ENCODE results near the gene ARHGAP26.

Gene ARHGAP26

GRCh38 chr5:143190260-143190810, 420.2 kb downstream of the ARHGAP26 start:
- H3K4me3 ChIP-seq (ENCODE audit: low read depth in 1 of 2, low read length in 2 of 2): no peak overlapping the region
- H3K27me3 ChIP-seq (ENCODE audit: control insufficient read depth in 1 of 2, insufficient read depth in 2 of 2, low read length in 2 of 2): no peaks in the 10 kb centered on the region
- H3K9me3 ChIP-seq (ENCODE audit: control insufficient read depth in 1 of 2, low read length in 2 of 2): peaks cover 0 to 8% of the 10 kb centered on the region in 2 donors
- H3K36me3 ChIP-seq (ENCODE audit: control insufficient read depth in 1 of 2, insufficient read depth in 2 of 2, low read length in 2 of 2): peaks cover 0 to 3% of the 10 kb centered on the region in 2 donors
- no peaks in the 10 kb centered on the region for H3K4me1 ChIP-seq (ENCODE audit: control insufficient read depth in 1 of 2, insufficient read depth in 2 of 2, low read length in 2 of 2)
- no peak overlapping the region for H3K27ac ChIP-seq (ENCODE audit: low read depth, low read length)
- no peak overlapping the region for H3K9ac ChIP-seq (ENCODE audit: low read depth in 1 of 2, low read length in 2 of 2)

GRCh38 chr5:143191720-143192119, 421.5 kb downstream of the ARHGAP26 start:
- Histone ChIP-seq H3K4me3 (ENCODE audit: low read depth in 1 of 2, low read length in 2 of 2) (no peak overlapping the region), H3K9me3 (ENCODE audit: control insufficient read depth in 1 of 2, low read length in 2 of 2) (peaks cover 0 to 8% of the 10 kb centered on the region in 2 donors), H3K4me1 (ENCODE audit: control insufficient read depth in 1 of 2, insufficient read depth in 2 of 2, low read length in 2 of 2) (no peaks in the 10 kb centered on the region), H3K27ac (ENCODE audit: low read depth, low read length) (no peak overlapping the region), H3K27me3 (ENCODE audit: control insufficient read depth in 1 of 2, insufficient read depth in 2 of 2, low read length in 2 of 2) (no peaks in the 10 kb centered on the region), H3K9ac (ENCODE audit: low read depth in 1 of 2, low read length in 2 of 2) (no peak overlapping the region), H3K36me3 (ENCODE audit: control insufficient read depth in 1 of 2, insufficient read depth in 2 of 2, low read length in 2 of 2) (peaks cover 0 to 3% of the 10 kb centered on the region in 2 donors)

- H3K4me3 ChIP-seq (ENCODE audit: low read depth in 1 of 2, low read length in 2 of 2): no peak overlapping the region
- peaks cover 2 to 8% of the 10 kb centered on the region in 2 donors for H3K9me3 ChIP-seq (ENCODE audit: control insufficient read depth in 1 of 2, low read length in 2 of 2)
- H3K9ac ChIP-seq (ENCODE audit: low read depth in 1 of 2, low read length in 2 of 2): no peak overlapping the region
- H3K27ac ChIP-seq (ENCODE audit: low read depth, low read length): no peak overlapping the region
- no peaks in the 10 kb centered on the region for H3K27me3 ChIP-seq (ENCODE audit: control insufficient read depth in 1 of 2, insufficient read depth in 2 of 2, low read length in 2 of 2)
- peaks cover 0 to 3% of the 10 kb centered on the region in 2 donors for H3K36me3 ChIP-seq (ENCODE audit: control insufficient read depth in 1 of 2, insufficient read depth in 2 of 2, low read length in 2 of 2)
- no peaks in the 10 kb centered on the region for H3K4me1 ChIP-seq (ENCODE audit: control insufficient read depth in 1 of 2, insufficient read depth in 2 of 2, low read length in 2 of 2)
Measured at GRCh38 chr5:143192191-143192900, 422.2 kb downstream of the ARHGAP26 start.

GRCh38 chr5:143194206-143194605, 424.0 kb downstream of the ARHGAP26 start:
- H3K9ac ChIP-seq (ENCODE audit: low read depth in 1 of 2, low read length in 2 of 2): no peak overlapping the region
- H3K36me3 ChIP-seq (ENCODE audit: control insufficient read depth in 1 of 2, insufficient read depth in 2 of 2, low read length in 2 of 2): peaks cover 0 to 3% of the 10 kb centered on the region in 2 donors
- peaks cover 4 to 8% of the 10 kb centered on the region in 2 donors for H3K9me3 ChIP-seq (ENCODE audit: control insufficient read depth in 1 of 2, low read length in 2 of 2)
- H3K27me3 ChIP-seq (ENCODE audit: control insufficient read depth in 1 of 2, insufficient read depth in 2 of 2, low read length in 2 of 2): no peaks in the 10 kb centered on the region
- no peaks in the 10 kb centered on the region for H3K4me1 ChIP-seq (ENCODE audit: control insufficient read depth in 1 of 2, insufficient read depth in 2 of 2, low read length in 2 of 2)
- H3K4me3 ChIP-seq (ENCODE audit: low read depth in 1 of 2, low read length in 2 of 2): no peak overlapping the region
- H3K27ac ChIP-seq (ENCODE audit: low read depth, low read length): no peak overlapping the region

DNA sequence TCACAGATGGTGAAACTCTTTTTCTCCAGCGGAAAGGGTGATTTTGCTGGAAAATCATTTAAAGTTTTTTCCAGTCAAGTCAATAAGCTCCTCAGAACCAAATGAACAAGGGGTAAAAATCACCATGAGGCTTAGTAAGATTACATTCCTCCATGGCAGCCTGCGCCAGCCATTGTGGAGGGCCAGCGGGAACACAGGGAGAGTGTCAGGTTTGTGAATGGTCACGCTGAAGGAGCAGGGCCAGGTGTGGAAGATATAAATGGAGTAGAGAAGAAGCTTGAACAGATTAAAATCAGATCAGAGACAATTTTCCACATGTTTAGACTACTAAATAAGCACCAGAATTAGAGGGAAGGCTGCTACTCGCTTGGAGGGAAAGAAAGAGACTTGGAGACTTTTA, 424.5 kb downstream of the ARHGAP26 start:
- peaks cover 4 to 8% of the 10 kb centered on the region in 2 donors for H3K9me3 ChIP-seq (ENCODE audit: control insufficient read depth in 1 of 2, low read length in 2 of 2)
- H3K4me1 ChIP-seq (ENCODE audit: control insufficient read depth in 1 of 2, insufficient read depth in 2 of 2, low read length in 2 of 2): no peaks in the 10 kb centered on the region
- no peak overlapping the region for H3K27ac ChIP-seq (ENCODE audit: low read depth, low read length)
- no peak overlapping the region for H3K4me3 ChIP-seq (ENCODE audit: low read depth in 1 of 2, low read length in 2 of 2)
- no peaks in the 10 kb centered on the region for H3K27me3 ChIP-seq (ENCODE audit: control insufficient read depth in 1 of 2, insufficient read depth in 2 of 2, low read length in 2 of 2)
- H3K9ac ChIP-seq (ENCODE audit: low read depth in 1 of 2, low read length in 2 of 2): no peak overlapping the region
- H3K36me3 ChIP-seq (ENCODE audit: control insufficient read depth in 1 of 2, insufficient read depth in 2 of 2, low read length in 2 of 2): peaks cover 0 to 3% of the 10 kb centered on the region in 2 donors

DNA sequence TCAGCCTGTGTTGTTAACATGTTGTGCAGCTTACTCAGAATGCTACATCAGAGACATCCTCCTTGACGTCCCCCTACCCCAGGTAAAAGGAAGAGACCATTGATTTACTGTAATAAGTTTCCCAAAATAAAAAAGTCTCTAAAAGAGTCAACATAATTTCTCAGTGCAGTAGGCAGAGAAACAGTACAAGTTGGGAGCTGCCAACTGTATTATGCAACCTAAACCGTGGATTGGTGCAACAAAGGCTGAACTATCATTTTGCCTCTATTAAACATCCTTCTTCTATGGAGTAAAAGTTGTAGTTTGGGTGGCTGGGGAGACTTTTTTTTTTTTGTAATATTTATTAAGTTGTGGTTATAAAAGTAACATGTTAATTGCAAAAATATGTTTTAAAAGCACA, 425.3 kb downstream of the ARHGAP26 start:
- peaks cover 0 to 3% of the 10 kb centered on the region in 2 donors for H3K36me3 ChIP-seq (ENCODE audit: control insufficient read depth in 1 of 2, insufficient read depth in 2 of 2, low read length in 2 of 2)
- no peak overlapping the region for H3K9ac ChIP-seq (ENCODE audit: low read depth in 1 of 2, low read length in 2 of 2)
- H3K9me3 ChIP-seq (ENCODE audit: control insufficient read depth in 1 of 2, low read length in 2 of 2): peaks cover 4 to 6% of the 10 kb centered on the region in 2 donors
- no peaks in the 10 kb centered on the region for H3K27me3 ChIP-seq (ENCODE audit: control insufficient read depth in 1 of 2, insufficient read depth in 2 of 2, low read length in 2 of 2)
- no peaks in the 10 kb centered on the region for H3K4me1 ChIP-seq (ENCODE audit: control insufficient read depth in 1 of 2, insufficient read depth in 2 of 2, low read length in 2 of 2)
- no peak overlapping the region for H3K4me3 ChIP-seq (ENCODE audit: low read depth in 1 of 2, low read length in 2 of 2)
- H3K27ac ChIP-seq (ENCODE audit: low read depth, low read length): no peak overlapping the region

DNA sequence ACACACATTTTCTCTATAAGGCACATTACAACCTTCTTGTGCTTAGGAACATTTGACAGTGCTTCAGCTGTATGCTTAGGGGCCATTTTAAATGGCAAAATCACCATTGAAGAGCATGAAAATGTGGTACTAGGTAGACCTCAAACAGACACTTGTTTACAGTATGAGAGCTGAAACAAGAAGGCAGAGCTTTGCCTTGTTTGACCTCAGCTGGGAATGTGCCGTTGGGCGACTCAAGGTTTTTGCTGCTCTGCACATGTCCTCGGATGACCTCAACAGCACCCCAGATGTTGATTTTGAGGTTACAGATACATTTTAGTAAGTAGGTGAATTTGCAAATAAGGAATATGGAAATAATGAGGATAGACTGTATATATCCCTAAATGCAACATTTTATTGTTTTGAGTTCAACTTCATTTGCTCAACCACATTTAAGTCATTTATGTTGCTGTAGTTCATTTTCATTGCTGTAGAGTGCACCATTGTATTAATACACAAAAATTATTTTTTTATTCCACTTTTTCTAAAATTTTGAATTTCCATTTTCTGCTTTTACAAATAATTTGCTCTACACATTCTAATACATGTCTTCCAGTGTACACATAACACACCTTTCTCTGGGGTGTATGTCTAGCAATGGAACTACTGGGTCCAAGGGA, 426.6 kb downstream of the ARHGAP26 start:
- H3K4me1 ChIP-seq (ENCODE audit: control insufficient read depth in 1 of 2, insufficient read depth in 2 of 2, low read length in 2 of 2): no peaks in the 10 kb centered on the region
- no peak overlapping the region for H3K27ac ChIP-seq (ENCODE audit: low read depth, low read length)
- H3K9me3 ChIP-seq (ENCODE audit: control insufficient read depth in 1 of 2, low read length in 2 of 2): peaks cover 0 to 4% of the 10 kb centered on the region in 2 donors

GRCh38 chr5:143197260-143197656, 427.1 kb downstream of the ARHGAP26 start:
- Histone ChIP-seq H3K4me3 (ENCODE audit: low read depth in 1 of 2, low read length in 2 of 2) (no peak overlapping the region), H3K27ac (ENCODE audit: low read depth, low read length) (no peak overlapping the region), H3K36me3 (ENCODE audit: control insufficient read depth in 1 of 2, insufficient read depth in 2 of 2, low read length in 2 of 2) (no peaks in the 10 kb centered on the region), H3K4me1 (ENCODE audit: control insufficient read depth in 1 of 2, insufficient read depth in 2 of 2, low read length in 2 of 2) (no peaks in the 10 kb centered on the region), H3K9me3 (ENCODE audit: control insufficient read depth in 1 of 2, low read length in 2 of 2) (peaks cover 0 to 4% of the 10 kb centered on the region in 2 donors), H3K27me3 (ENCODE audit: control insufficient read depth in 1 of 2, insufficient read depth in 2 of 2, low read length in 2 of 2) (no peaks in the 10 kb centered on the region), H3K9ac (ENCODE audit: low read depth in 1 of 2, low read length in 2 of 2) (no peak overlapping the region)

More for the DNA sequence above, 426.6 kb downstream of the ARHGAP26 start:
- H3K4me3 ChIP-seq (ENCODE audit: low read depth in 1 of 2, low read length in 2 of 2): no peak overlapping the region
- H3K36me3 ChIP-seq (ENCODE audit: control insufficient read depth in 1 of 2, insufficient read depth in 2 of 2, low read length in 2 of 2): no peaks in the 10 kb centered on the region
- no peak overlapping the region for H3K9ac ChIP-seq (ENCODE audit: low read depth in 1 of 2, low read length in 2 of 2)
- H3K27me3 ChIP-seq (ENCODE audit: control insufficient read depth in 1 of 2, insufficient read depth in 2 of 2, low read length in 2 of 2): no peaks in the 10 kb centered on the region

GRCh38 chr5:143198332-143198731, 428.2 kb downstream of the ARHGAP26 start:
- Histone ChIP-seq H3K4me1 (ENCODE audit: control insufficient read depth in 1 of 2, insufficient read depth in 2 of 2, low read length in 2 of 2) (no peaks in the 10 kb centered on the region), H3K36me3 (ENCODE audit: control insufficient read depth in 1 of 2, insufficient read depth in 2 of 2, low read length in 2 of 2) (no peaks in the 10 kb centered on the region), H3K9ac (ENCODE audit: low read depth in 1 of 2, low read length in 2 of 2) (no peak overlapping the region), H3K27ac (ENCODE audit: low read depth, low read length) (no peak overlapping the region), H3K4me3 (ENCODE audit: low read depth in 1 of 2, low read length in 2 of 2) (no peak overlapping the region), H3K9me3 (ENCODE audit: control insufficient read depth in 1 of 2, low read length in 2 of 2) (peaks cover 0 to 4% of the 10 kb centered on the region in 2 donors), H3K27me3 (ENCODE audit: control insufficient read depth in 1 of 2, insufficient read depth in 2 of 2, low read length in 2 of 2) (no peaks in the 10 kb centered on the region)

- Histone ChIP-seq H3K36me3 (ENCODE audit: control insufficient read depth in 1 of 2, insufficient read depth in 2 of 2, low read length in 2 of 2) (no peaks in the 10 kb centered on the region), H3K27me3 (ENCODE audit: control insufficient read depth in 1 of 2, insufficient read depth in 2 of 2, low read length in 2 of 2) (no peaks in the 10 kb centered on the region), H3K4me3 (ENCODE audit: low read depth in 1 of 2, low read length in 2 of 2) (no peak overlapping the region), H3K9me3 (ENCODE audit: control insufficient read depth in 1 of 2, low read length in 2 of 2) (peaks cover 0 to 4% of the 10 kb centered on the region in 2 donors), H3K27ac (ENCODE audit: low read depth, low read length) (no peak overlapping the region), H3K9ac (ENCODE audit: low read depth in 1 of 2, low read length in 2 of 2) (no peak overlapping the region), H3K4me1 (ENCODE audit: control insufficient read depth in 1 of 2, insufficient read depth in 2 of 2, low read length in 2 of 2) (no peaks in the 10 kb centered on the region)
Measured at GRCh38 chr5:143199161-143199560, 429.0 kb downstream of the ARHGAP26 start.

Data from duodenal mucosa (tissue), 2 donors.